Panc1 (cell line): ENCODE results near the gene SCYL3.

Experiments
- CTCF ChIP-seq: fragments of 450-650 bp; IDR thresholded peaks from 2 replicates; pipeline ENCODE4 v1.5.1; 2017; ENCODE audit warnings: mild to moderate bottlenecking
- REST ChIP-seq, 2 experiments: IDR thresholded peaks; 2 replicates each; pipeline ENCODE4 v1.6.1; 2011 to 2012; ENCODE audit warnings: low read depth in 2 of 2, control low read depth in 1 of 2, low read length in 1 of 2, mild to moderate bottlenecking in 1 of 2, moderate library complexity in 1 of 2; ENCODE audit not compliant: insufficient read depth in 1 of 2
- SIN3A ChIP-seq: IDR thresholded peaks from 2 replicates; pipeline ENCODE4 v1.6.1; 2012; ENCODE audit warnings: low read depth, mild to moderate bottlenecking, low read length, moderate library complexity, borderline replicate concordance; ENCODE audit not compliant: insufficient read depth

- no peak for TF ChIP-seq CTCF
- no peak for TF ChIP-seq SIN3A
- no peak for TF ChIP-seq REST (IDR thresholded peaks at IDR 0.05; ENCODE audit: insufficient read depth in 1 of 2, low read depth in 2 of 2, low read length in 1 of 2)
Observed at GRCh38 chr1:169925505-169926482, 32.1 kb upstream of the SCYL3 start.
